Measurements from ENCODE around the gene EEF1G. TPM values are rescaled to one million over a fixed set of nuclear protein-coding genes. Genes with fewer than 3 reads are reported as not detected.

EEF1G gene
- polyA plus RNA-seq, 1 donor from 2014 or later, result 1,555 TPM

GRCh38 chr11:62554387-62555167 lies 19.1 kb downstream of the EEF1G start:
- H3K27ac ChIP-seq (ENCODE audit: low read length), result no peak overlapping the region

GRCh38 chr11:62553839-62554361 lies 19.8 kb downstream of the EEF1G start:
- Histone ChIP-seq H3F3A (ENCODE audit: insufficient read depth, low read length, poor library complexity, severe bottlenecking) (no peaks in the 10 kb centered on the region), H3K27ac (ENCODE audit: low read length) (no peak overlapping the region), H3K4me2 (ENCODE audit: low read length) (no peak overlapping the region), H3K4me3 (ENCODE audit: low read length) (peak overlapping the region; percentile 25), H3K9me2 (ENCODE audit: insufficient read depth, low read length) (no peaks in the 10 kb centered on the region), H4K20me1 (ENCODE audit: insufficient read depth) (no peaks in the 10 kb centered on the region), H3K27me3 (ENCODE audit: insufficient read depth, low read depth, low read length) (no peaks in the 10 kb centered on the region), H3K9ac (ENCODE audit: low read length) (no peak overlapping the region), H3K36me3 (ENCODE audit: insufficient read depth, low read length) (no peaks in the 10 kb centered on the region), H3K9me3 (ENCODE audit: low read length) (no peaks in the 10 kb centered on the region), H3K79me2 (replicated peaks; ENCODE audit: insufficient read depth, low read length) (no peaks in the 10 kb centered on the region), H2AFZ (ENCODE audit: low read depth, low read length) (no peak overlapping the region)
- TF ChIP-seq MXI1 (conservative IDR thresholded peaks at IDR 0.05; ENCODE audit: poor library complexity, severe bottlenecking), result no peak
- TF ChIP-seq SMC3 (conservative IDR thresholded peaks at IDR 0.05; ENCODE audit: poor library complexity), result no peak
- no peak for TF ChIP-seq EP300 (conservative IDR thresholded peaks at IDR 0.05; ENCODE audit: poor library complexity, severe bottlenecking)
- no peak for TF ChIP-seq RAD21 (conservative IDR thresholded peaks at IDR 0.05)
- TF ChIP-seq TAF1 (IDR thresholded peaks at IDR 0.05; ENCODE audit: low read depth), result no peak
- TF ChIP-seq, protein P1, sequence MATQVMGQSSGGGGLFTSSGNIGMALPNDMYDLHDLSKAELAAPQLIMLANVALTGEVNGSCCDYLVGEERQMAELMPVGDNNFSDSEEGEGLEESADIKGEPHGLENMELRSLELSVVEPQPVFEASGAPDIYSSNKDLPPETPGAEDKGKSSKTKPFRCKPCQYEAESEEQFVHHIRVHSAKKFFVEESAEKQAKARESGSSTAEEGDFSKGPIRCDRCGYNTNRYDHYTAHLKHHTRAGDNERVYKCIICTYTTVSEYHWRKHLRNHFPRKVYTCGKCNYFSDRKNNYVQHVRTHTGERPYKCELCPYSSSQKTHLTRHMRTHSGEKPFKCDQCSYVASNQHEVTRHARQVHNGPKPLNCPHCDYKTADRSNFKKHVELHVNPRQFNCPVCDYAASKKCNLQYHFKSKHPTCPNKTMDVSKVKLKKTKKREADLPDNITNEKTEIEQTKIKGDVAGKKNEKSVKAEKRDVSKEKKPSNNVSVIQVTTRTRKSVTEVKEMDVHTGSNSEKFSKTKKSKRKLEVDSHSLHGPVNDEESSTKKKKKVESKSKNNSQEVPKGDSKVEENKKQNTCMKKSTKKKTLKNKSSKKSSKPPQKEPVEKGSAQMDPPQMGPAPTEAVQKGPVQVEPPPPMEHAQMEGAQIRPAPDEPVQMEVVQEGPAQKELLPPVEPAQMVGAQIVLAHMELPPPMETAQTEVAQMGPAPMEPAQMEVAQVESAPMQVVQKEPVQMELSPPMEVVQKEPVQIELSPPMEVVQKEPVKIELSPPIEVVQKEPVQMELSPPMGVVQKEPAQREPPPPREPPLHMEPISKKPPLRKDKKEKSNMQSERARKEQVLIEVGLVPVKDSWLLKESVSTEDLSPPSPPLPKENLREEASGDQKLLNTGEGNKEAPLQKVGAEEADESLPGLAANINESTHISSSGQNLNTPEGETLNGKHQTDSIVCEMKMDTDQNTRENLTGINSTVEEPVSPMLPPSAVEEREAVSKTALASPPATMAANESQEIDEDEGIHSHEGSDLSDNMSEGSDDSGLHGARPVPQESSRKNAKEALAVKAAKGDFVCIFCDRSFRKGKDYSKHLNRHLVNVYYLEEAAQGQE (IDR thresholded peaks at IDR 0.05; ENCODE audit: borderline replicate concordance), result no peak
- TF ChIP-seq POLR2AphosphoS5 (IDR thresholded peaks at IDR 0.05), result no peak
- TF ChIP-seq EZH2 (IDR thresholded peaks at IDR 0.05; ENCODE audit: borderline replicate concordance, insufficient read depth, low read length, poor library complexity, severe bottlenecking), result no peak

More at GRCh38 chr11:62554387-62555167, 19.1 kb downstream of the EEF1G start:
- Histone ChIP-seq H3K4me2 (ENCODE audit: low read length) (no peak overlapping the region), H3K36me3 (ENCODE audit: insufficient read depth, low read length) (no peaks in the 10 kb centered on the region), H3K9ac (ENCODE audit: low read length) (no peak overlapping the region), H3K9me3 (ENCODE audit: low read length) (no peaks in the 10 kb centered on the region), H3K27me3 (ENCODE audit: insufficient read depth, low read depth, low read length) (no peaks in the 10 kb centered on the region), H3K4me3 (ENCODE audit: low read length) (no peak overlapping the region), H3K9me2 (ENCODE audit: insufficient read depth, low read length) (no peaks in the 10 kb centered on the region), H3F3A (ENCODE audit: insufficient read depth, low read length, poor library complexity, severe bottlenecking) (no peaks in the 10 kb centered on the region), H3K79me2 (replicated peaks; ENCODE audit: insufficient read depth, low read length) (no peaks in the 10 kb centered on the region), H2AFZ (ENCODE audit: low read depth, low read length) (no peak overlapping the region), H4K20me1 (ENCODE audit: insufficient read depth) (no peaks in the 10 kb centered on the region)
- TF ChIP-seq SMC3 (conservative IDR thresholded peaks at IDR 0.05; ENCODE audit: poor library complexity), result no peak
- TF ChIP-seq MXI1 (conservative IDR thresholded peaks at IDR 0.05; ENCODE audit: poor library complexity, severe bottlenecking), result no peak
- no peak for TF ChIP-seq CTCF (IDR thresholded peaks at IDR 0.05; ENCODE audit: poor library complexity, severe bottlenecking)
- no peak for TF ChIP-seq TAF1 (IDR thresholded peaks at IDR 0.05; ENCODE audit: low read depth)
- no peak for TF ChIP-seq RAD21 (conservative IDR thresholded peaks at IDR 0.05)
- TF ChIP-seq POLR2AphosphoS5 (IDR thresholded peaks at IDR 0.05), result no peak
- TF ChIP-seq, protein P1 (IDR thresholded peaks at IDR 0.05; ENCODE audit: borderline replicate concordance), result no peak
- no peak for TF ChIP-seq EP300 (conservative IDR thresholded peaks at IDR 0.05; ENCODE audit: poor library complexity, severe bottlenecking)
- TF ChIP-seq EZH2 (IDR thresholded peaks at IDR 0.05; ENCODE audit: borderline replicate concordance, insufficient read depth, low read length, poor library complexity, severe bottlenecking), result no peak

Data from neural cell (in vitro differentiated cells).